Stimulated activated CD4-positive, alpha-beta T cell treated with anti-CD3 and anti-CD28 coated beads, Interleukin-12 subunit alpha, Interleukin-12 subunit beta, amount 100 ng/mL, for 4 hours (primary cell): ENCODE data around the gene SNRPD1.
"Not testable (repeated sequence)": the region's sequence is repeated elsewhere in the genome, so short reads cannot be mapped to it uniquely, and the experiment has no call there.

Experiments used
- DNase-seq: peaks from one replicate; pipeline ENCODE4 v3.0.0-alpha.2; 2020

The SNRPD1 gene

GRCh38 chr18:21612125-21613039, at the start of gene SNRPD1:
SNRPD1 (plus strand) TSS chr18:21612314; CDS start chr18:21612430, 116 bp downstream.
- DNase-seq, result peak; percentile 88

GRCh38 chr18:21571772-21572171, 40.3 kb upstream of the SNRPD1 start:
- DNase-seq, result no peak

GRCh38 chr18:21575656-21576055, 36.5 kb upstream of the SNRPD1 start:
- no peak for DNase-seq

GRCh38 chr18:21584391-21584790, 27.7 kb upstream of the SNRPD1 start:
- no peak for DNase-seq

- not testable (repeated sequence) for DNase-seq
Measured at GRCh38 chr18:21592361-21592760, 19.8 kb upstream of the SNRPD1 start.

- DNase-seq, result no peak
Measured at GRCh38 chr18:21593540-21594257, 18.4 kb upstream of the SNRPD1 start.

GRCh38 chr18:21597620-21598019, 14.5 kb upstream of the SNRPD1 start:
- DNase-seq, result no peak

- no peak for DNase-seq
Measured at GRCh38 chr18:21598726-21599584, 13.2 kb upstream of the SNRPD1 start.

GRCh38 chr18:21599585-21600525, 12.3 kb upstream of the SNRPD1 start:
- peak; percentile 55 for DNase-seq

- peak; percentile 85 for DNase-seq
Measured at GRCh38 chr18:21600526-21601410, 11.3 kb upstream of the SNRPD1 start, which contains the start of gene ESCO1. ESCO1 (minus strand) TSS chr18:21600704; CDS start chr18:21574843, 25,861 bp downstream.

- no peak for DNase-seq
Measured at GRCh38 chr18:21602299-21602587, 9.9 kb upstream of the SNRPD1 start.

GRCh38 chr18:21604671-21605070, 7.4 kb upstream of the SNRPD1 start:
- no peak for DNase-seq

- no peak for DNase-seq
Measured at GRCh38 chr18:21605213-21605612, 6.9 kb upstream of the SNRPD1 start.

GRCh38 chr18:21611401-21612124, 551 bp upstream of the SNRPD1 start:
- DNase-seq, result not testable (repeated sequence)

GRCh38 chr18:21621640-21622039, 9.5 kb downstream of the SNRPD1 start:
- not testable (repeated sequence) for DNase-seq

- DNase-seq, result no peak
Measured at GRCh38 chr18:21629089-21629832, 17.1 kb downstream of the SNRPD1 start.

- DNase-seq, result no peak
Measured at GRCh38 chr18:21632393-21632792, 20.3 kb downstream of the SNRPD1 start.

- no peak for DNase-seq
Measured at GRCh38 chr18:21634588-21635199, 22.6 kb downstream of the SNRPD1 start.

- DNase-seq, result no peak
Measured at GRCh38 chr18:21636769-21637168, 24.7 kb downstream of the SNRPD1 start.
